Osteoblast (primary cell): ENCODE measurements around the gene SGMS2. TPM values are rescaled to one million over a fixed set of nuclear protein-coding genes. Genes with fewer than 3 reads are reported as not detected.

ENCODE experiments used
- DNase-seq: peaks from one replicate; pipeline ENCODE4 v3.0.0; 2011; ENCODE audit warnings: low spot score, mixed read lengths; ENCODE audit not compliant: insufficient read length; ENCODE audit errors: missing footprints
- H2AFZ ChIP-seq: 2 replicates; pipeline ENCODE4 v1.6.0; 2011; ENCODE audit warnings: mild to moderate bottlenecking, low read length
- H3K27ac ChIP-seq: 2 replicates; pipeline ENCODE4 v1.5.1; 2011; ENCODE audit warnings: mild to moderate bottlenecking, low read depth, low read length, moderate library complexity
- H3K27me3 ChIP-seq: 2 replicates; pipeline ENCODE4 v1.6.0; 2012; ENCODE audit warnings: mild to moderate bottlenecking, control low read depth, inconsistent platforms, low read length, moderate library complexity; ENCODE audit not compliant: insufficient read depth
- H3K36me3 ChIP-seq: 2 replicates; pipeline ENCODE4 v1.5.1; 2011; ENCODE audit warnings: mild to moderate bottlenecking, low read length, control low read depth, moderate library complexity; ENCODE audit not compliant: insufficient read depth
- H3K4me1 ChIP-seq: 2 replicates; pipeline ENCODE4 v1.5.1; 2011; ENCODE audit warnings: mild to moderate bottlenecking, low read length, control low read depth, moderate library complexity; ENCODE audit not compliant: insufficient read depth
- H3K4me2 ChIP-seq: 2 replicates; pipeline ENCODE4 v1.6.0; 2011; ENCODE audit warnings: mild to moderate bottlenecking, low read length; ENCODE audit not compliant: insufficient read depth
- H3K4me3 ChIP-seq: fragments of 200-600 bp; sonication (generic); 3 replicates; pipeline ENCODE4 v1.5.1; 2012; ENCODE audit warnings: mild to moderate bottlenecking, low read length, inconsistent platforms; ENCODE audit not compliant: insufficient read depth
- H3K79me2 ChIP-seq: 2 replicates; pipeline ENCODE4 v1.6.0; 2012; ENCODE audit warnings: mild to moderate bottlenecking, low read length, control low read depth, inconsistent platforms; ENCODE audit not compliant: insufficient read depth
- H3K9me3 ChIP-seq: 2 replicates; pipeline ENCODE4 v1.5.1; 2011; ENCODE audit warnings: low read depth, low read length, control low read depth
- H4K20me1 ChIP-seq: 2 replicates; pipeline ENCODE4 v1.6.0; 2012; ENCODE audit warnings: mild to moderate bottlenecking, low read length, control low read depth; ENCODE audit not compliant: insufficient read depth
- CTCF ChIP-seq: IDR thresholded peaks from 2 replicates; pipeline ENCODE4 v1.5.1; 2011; ENCODE audit warnings: mild to moderate bottlenecking, low read depth, low read length, moderate library complexity; ENCODE audit errors: extremely low read depth
- total RNA-seq: library from RNA; depleted of rRNA; stranded (reverse); fragments of >200 nt; gene quantifications from 2 replicates; pipeline ENCODE4 v1.2.3, GENCODE V29; 2012

Gene SGMS2
- total RNA-seq, 1 donor, result 148 TPM

GRCh38 chr4:107906458-107907100 is 81.8 kb downstream of the SGMS2 start:
- no peaks in the 10 kb centered on the region for H3K79me2 ChIP-seq
- no peaks in the 10 kb centered on the region for H3K27me3 ChIP-seq
- H3K4me2 ChIP-seq, result no peak overlapping the region
- H3K36me3 ChIP-seq, result peaks cover 11% of the 10 kb centered on the region
- H4K20me1 ChIP-seq, result no peaks in the 10 kb centered on the region
- H3K27ac ChIP-seq, result no peak overlapping the region
- DNase-seq, result no peak
- H3K9me3 ChIP-seq, result no peaks in the 10 kb centered on the region
- no peak overlapping the region for H2AFZ ChIP-seq
- no peaks in the 10 kb centered on the region for H3K4me1 ChIP-seq
- TF ChIP-seq CTCF, result no peak
- H3K4me3 ChIP-seq, result no peak overlapping the region

- Histone ChIP-seq H4K20me1 (no peaks in the 10 kb centered on the region), H3K27ac (no peak overlapping the region), H3K79me2 (no peaks in the 10 kb centered on the region), H3K4me2 (no peak overlapping the region), H3K36me3 (peaks cover 4% of the 10 kb centered on the region), H3K4me1 (no peaks in the 10 kb centered on the region), H3K9me3 (no peaks in the 10 kb centered on the region), H2AFZ (no peak overlapping the region), H3K4me3 (no peak overlapping the region), H3K27me3 (no peaks in the 10 kb centered on the region)
- DNase-seq, result no peak
- TF ChIP-seq CTCF, result no peak
These were observed 83.6 kb downstream of the SGMS2 start for GRCh38 chr4:107908377-107908776.

- peak; percentile 71 for TF ChIP-seq CTCF
- Histone ChIP-seq H3K4me3 (no peak overlapping the region), H3K4me2 (no peak overlapping the region), H3K27ac (no peak overlapping the region), H3K27me3 (no peaks in the 10 kb centered on the region), H4K20me1 (no peaks in the 10 kb centered on the region), H3K4me1 (no peaks in the 10 kb centered on the region), H3K36me3 (peaks cover 4% of the 10 kb centered on the region), H3K79me2 (no peaks in the 10 kb centered on the region), H2AFZ (no peak overlapping the region), H3K9me3 (no peaks in the 10 kb centered on the region)
- DNase-seq, result no peak
These were observed 88.7 kb downstream of the SGMS2 start for GRCh38 chr4:107913283-107913899.

- H2AFZ ChIP-seq, result no peak overlapping the region
- H3K27ac ChIP-seq, result no peak overlapping the region
- no peak overlapping the region for H3K4me3 ChIP-seq
- DNase-seq, result no peak
- H3K27me3 ChIP-seq, result no peaks in the 10 kb centered on the region
- H4K20me1 ChIP-seq, result no peaks in the 10 kb centered on the region
- TF ChIP-seq CTCF, result no peak
- H3K9me3 ChIP-seq, result no peaks in the 10 kb centered on the region
- H3K4me2 ChIP-seq, result no peak overlapping the region
- no peaks in the 10 kb centered on the region for H3K79me2 ChIP-seq
- H3K4me1 ChIP-seq, result no peaks in the 10 kb centered on the region
- H3K36me3 ChIP-seq, result peaks cover 2% of the 10 kb centered on the region
These were observed 90.5 kb downstream of the SGMS2 start for GRCh38 chr4:107915220-107915619.
